Measurements from ENCODE around the gene SCARB1.

The SCARB1 gene

DNA sequence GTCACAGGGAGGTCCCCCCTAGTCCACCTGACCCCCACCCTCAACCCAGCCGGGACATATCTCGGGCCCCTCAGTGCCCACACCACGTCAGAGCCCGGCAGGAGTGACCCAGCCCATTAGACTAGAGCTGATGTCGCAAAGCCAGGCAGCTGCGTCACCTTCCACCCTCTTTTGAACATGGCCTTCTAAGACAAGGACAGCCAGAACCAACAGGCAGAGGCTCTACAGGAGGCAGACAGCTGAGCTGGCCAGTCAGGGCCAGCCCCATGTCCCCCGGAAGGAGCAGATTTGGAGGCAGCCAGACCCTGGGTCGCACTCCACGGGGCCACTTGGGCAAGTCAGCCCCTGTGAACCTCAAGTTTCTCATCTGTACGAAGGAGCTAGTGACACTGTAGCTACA, 44.1 kb downstream of the SCARB1 start:
- ATAC-seq = no peak

DNA sequence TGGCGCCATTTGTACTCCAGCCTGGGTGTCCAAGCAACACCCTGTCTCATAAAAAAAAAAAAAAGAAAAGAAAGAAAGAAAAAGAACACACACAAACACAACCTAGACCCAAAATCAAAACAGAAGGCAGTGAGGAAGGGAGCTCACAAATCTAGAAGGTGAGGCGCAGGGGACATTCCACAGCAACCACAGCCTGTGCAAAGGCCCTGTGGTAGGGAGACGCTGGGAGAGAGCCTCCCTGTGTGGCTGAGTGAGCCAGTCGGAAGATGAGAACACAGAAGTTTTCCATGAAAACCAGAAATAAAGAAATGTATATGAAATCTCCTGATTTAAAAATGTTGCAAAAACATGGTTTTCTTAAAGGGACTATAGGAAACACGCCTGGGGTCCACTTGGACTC, 44.6 kb downstream of the SCARB1 start:
- ATAC-seq = no peak

DNA sequence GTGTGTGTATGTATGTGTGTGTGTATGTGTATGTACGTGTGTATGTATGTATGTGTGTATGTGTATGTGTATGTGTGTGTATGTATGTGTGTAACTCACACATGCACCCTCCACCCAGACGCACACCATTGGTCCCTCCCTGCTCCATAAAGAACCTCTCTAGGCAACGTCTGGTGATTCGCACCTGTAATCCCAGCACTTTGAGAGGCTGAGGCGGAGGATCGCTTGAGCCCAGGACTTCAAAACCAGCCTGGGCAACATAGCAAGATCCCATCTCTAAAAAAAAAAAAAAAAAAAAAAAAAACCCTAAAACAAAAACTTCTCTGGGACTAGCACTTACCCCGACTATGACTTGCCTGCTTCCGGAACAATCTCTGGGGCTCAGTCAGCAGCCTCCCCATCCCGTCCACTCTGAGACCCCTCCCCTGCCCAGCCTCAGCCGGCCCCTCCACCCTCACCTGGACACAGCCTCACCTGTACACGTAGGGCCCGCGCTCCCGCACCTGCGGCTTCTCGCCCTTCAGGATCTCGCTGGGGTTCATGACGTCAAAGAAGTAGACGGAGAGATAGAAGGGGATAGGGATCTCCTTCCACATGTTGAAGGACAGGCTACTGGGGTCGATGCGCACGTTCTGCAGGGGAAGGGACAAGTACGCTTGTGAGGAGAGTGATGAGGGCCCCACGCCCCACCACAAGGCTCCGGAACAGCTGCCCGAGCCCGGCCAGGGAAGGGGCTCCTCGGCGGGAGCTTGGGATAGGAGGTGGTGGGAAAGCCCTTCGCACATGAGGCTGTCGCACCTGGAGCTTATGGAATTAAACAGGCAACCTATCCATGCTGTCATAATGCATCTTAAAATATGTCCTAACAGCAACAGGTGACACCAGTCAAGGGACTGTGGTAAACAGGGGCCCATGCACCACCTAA, 46.3 kb downstream of the SCARB1 start:
- ATAC-seq = no peak

DNA sequence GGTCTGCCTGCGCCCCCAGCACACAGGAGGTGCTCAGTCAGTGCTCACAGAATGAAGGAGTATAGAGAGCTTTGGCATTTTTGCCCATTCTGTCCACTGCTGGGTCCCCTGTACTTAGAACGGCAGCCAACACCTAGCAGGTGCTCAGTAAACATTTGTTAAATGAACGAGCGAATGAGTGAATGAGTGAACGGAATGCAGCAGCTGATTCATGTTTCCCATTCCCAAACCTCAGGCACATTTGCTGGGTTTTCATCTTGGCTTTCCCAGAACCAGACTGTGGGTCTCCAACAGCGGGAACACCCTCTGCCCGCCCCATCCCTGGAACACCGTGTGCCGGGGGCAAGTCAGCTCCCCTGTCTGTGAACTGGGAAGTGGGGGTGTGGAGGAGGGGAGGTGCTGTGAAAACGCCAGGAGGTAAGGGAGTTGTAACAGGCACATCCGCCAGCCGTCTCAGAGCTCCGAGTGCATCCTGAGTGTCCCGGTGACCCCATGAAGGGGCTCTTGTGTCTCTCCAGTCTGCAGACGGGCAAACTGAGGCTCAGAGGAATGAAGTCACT, 47.3 kb downstream of the SCARB1 start:
- no peak for ATAC-seq

DNA sequence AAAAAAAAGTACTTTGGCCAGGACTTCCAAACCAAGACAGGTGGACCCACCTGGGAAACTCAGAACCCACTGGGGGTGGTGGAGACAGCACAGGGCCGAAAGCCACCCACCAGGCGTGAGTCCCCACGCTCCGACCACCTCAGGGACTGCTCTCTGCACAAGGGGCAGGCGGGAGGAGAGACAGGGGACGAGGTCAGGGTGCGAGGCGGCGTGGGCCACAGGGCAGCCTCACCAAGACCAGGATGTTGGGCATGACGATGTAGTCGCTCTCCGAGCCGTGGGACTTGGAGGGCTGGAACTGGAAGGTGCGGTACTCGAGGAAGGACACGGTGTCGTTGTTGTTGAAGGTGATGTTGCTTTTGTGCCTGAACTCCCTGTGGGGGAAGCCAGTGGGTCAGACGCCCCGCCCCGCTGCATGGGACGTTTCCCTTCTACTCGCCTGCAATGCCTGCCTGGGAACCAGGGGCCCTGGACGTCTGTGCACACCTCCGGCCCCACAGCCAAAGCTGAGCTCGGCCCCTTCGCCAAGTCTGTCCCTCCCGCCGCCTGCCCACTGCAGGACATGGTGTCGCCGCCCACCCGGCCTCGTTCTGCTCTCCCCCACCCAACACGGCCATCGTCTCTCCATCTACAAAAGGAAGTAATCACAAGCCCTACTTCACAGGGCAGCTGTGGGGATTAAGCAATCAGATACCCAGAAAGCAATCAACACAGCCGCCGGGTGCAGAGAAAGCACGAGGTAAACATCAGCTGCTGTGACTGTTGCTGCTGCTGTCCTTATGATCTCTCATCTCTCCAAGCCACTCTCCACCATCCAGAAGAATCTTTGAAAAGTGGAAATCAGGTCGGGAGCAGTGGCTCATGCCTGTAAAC, 48.7 kb downstream of the SCARB1 start:
- no peak for ATAC-seq

DNA sequence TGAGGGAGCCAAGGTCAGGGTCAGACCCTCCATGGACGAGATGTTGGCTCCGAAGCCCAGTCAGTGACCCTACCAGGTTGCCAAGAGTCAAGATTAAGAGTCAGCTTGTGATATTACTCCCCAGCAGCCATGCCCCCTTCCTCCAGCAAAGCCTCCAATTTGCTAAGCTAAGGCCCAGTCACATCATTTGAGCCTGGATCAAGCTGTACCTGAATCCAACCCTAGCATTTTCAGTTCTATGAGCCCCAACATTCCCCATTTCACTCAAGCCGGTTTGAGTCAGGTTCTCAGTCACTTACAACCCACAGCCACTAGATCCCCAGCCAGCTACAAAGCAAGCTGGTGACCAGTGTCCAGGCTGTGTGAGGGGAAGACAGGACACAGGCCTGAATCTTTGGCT, 49.9 kb downstream of the SCARB1 start:
- no peak for ATAC-seq

DNA sequence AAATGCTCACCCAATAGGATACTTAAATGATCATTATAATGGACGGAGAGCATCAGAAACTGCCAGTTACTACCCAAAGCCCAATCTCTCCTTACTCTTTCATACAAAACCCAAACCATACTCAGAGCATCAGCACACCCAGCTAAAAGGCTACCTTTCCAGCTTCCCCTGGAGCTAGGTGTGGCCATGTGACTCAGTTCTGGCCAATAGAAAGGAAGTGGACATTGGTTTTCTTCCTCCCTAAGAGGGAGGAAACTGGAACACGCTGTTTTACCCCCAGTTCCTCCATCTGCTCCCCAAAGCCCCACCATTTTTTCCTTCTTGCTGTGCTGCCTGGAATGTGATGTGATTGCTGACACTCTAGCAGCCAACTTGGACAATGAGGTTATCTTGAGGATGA, 50.7 kb downstream of the SCARB1 start:
- no peak for ATAC-seq

DNA sequence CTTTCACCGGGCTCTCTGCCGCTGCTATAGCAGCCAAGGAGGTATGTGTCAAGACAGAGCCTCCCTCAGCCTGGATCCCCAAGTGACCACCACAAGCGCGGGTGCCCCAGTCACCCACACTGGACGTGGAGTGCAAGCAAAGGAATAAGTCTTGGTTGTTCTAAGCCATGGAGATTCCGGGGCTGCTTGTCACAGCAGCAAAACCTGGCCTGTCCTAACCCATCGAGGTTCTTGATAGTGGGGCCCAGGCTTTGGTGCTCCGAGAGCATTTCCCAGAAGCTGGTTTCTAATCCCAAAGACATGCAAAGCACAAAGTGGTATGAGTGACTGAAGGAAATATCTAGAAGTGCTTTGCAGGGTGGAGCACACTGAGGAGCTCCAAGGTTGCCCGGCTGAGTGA, 51.3 kb downstream of the SCARB1 start:
- no peak for ATAC-seq

DNA sequence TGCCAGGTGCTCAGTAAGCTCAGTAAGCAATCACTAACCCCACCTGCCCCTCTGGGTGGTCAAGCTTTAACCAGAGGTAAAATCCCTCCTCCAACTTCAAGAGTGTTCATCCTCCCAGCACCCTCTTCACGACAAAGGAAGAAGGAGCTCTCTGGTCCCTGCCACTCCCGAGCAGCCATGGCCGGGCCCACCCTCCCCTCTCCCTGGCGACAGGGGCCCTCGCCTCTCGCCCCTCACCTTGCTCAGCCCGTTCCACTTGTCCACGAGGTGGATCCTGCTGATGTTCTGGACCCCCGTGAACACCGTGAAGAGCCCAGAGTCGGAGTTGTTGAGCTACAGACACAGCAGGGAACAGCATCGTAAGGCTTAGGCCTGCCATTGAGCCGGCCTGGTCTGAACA, 52.0 kb downstream of the SCARB1 start:
- no peak for ATAC-seq

DNA sequence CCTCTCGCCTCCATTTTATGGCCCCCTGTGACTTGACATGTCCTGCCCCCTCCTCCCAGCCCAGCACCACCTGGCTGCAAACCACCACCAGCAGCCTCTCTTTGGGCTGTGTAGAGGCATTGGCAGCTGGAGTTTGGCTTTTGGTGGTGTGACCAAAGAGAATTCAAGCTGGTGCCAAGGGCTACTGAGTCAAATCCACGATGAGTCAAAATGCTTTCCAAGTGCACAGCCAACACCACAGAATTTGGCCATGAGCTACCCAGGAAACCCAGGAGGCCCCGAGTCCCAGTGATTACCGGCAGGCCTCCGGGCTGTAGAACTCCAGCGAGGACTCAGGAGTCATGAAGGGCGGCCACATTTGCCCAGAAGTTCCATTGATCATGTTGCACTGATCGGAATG, 53.8 kb downstream of the SCARB1 start:
- no peak for ATAC-seq

DNA sequence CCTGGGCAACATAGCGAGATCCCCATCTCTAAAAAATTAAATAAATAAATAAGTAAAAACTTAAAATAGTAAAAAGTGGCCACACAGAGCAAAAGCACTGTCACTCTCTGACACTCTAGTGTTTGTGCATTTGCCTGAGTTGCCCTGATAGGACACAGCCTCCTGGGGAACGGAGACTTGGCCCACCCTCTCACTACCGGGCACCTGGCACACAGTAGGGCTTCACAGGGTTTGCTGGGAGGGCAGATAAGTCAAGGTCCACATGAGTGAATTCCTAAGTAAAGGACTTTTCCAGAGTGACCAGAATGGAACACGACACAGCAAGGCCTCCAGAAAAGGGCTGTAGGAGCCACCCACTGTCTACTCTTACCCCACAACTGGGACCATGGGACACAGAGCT, 54.3 kb downstream of the SCARB1 start:
- no peak for ATAC-seq

DNA sequence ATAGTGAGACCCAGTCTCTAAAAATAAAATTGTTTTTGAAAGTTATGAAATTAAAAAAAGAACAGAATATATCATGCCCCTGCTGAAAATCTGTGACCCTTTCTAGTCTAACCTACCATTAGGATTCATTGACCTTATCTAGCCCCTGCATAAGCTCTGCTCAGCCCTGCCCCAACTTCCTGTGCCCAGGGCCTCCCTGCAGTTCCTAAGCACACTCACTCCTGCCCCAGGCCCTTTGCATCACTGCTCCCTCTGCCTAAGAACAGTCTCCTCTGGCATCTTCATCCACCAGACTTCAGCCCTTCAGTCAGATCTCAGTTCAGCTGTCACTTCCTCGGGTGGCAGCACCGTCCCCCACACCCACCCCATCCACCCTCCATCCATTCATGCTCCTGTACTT, 55.4 kb downstream of the SCARB1 start:
- no peak for ATAC-seq

DNA sequence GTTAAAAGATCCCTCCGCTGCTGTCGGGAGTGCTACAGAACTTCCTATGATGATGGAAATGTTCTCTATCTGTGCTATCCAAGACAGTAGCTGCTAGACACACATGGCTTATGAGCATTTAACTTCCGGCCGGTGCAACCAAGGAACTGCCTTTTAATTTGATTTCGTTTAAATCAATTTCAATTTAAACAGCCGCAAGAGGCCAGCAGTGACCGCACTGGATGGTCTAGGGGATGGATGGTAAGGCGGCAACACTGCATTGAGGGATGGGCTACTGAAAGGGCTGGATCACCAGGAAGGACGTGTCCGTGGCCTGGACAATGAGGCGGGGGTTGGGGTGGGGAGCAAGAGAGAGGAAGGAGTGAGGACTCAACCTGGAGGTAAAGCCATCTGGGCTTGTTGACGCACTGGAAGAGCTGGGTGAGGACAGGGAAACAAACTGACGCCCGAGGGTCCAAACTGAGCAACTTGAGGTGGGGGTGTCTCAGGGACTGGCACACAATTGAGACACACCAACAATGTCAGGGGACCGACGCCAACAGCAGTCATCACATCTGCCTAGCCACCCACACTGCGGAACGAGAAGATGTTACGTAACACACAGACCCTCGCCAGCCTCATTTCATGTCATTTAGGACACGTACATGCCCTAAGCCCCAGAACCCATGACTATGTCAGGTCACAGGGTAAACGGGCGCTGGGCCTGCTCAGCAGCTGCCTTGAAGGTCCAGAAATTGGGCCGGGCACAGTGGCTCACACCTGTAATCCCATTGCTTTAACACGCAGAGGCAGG, 57.6 kb downstream of the SCARB1 start:
- ATAC-seq = no peak

DNA sequence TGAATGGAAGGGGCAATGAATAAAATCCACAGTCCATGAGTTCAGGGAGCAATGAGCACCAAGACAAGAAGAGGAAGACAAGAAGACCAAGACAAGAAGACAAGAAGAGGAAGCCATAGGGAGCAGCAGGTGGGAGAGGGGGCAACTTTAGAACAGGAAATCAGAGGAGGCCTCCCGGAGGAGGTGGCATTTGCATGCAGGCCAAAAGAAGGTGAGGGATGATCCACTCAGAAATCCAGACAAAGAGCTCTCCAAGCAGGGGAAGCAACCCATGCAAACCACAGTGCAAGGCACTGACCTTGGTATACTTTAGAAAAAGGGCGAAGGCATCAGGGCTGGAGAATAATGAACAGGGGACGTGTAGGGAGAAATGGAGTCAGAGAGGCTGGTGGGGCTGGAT, 58.6 kb downstream of the SCARB1 start:
- no peak for ATAC-seq

DNA sequence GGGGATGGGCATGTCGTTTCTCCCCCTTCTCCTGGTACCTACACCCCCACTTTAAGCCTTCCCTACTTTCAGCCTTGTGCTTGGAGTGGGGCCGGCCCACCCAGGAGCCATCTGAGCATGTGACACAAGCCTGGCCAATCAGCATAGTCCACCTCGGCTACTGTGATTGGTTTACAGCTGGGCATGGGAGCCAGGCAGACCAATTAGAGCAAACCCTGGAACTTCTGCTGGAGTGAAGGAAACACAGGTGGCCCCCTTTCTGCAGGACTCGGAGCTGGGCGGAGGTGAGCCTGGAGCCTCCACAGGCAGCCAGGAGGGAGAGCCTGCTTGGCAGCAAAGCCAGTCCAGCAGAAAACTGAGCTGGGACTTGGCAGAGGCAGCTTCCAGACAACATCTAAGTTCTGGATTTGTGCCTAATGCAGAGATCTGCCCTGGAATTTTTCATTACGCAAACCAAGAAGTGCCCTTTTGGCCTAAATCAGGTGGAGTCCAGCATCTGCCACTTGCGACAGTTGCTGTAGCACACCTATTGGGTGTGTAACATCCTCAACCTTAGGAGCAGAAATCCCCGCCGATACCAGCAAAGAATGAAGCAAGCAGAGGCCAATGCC, 59.5 kb downstream of the SCARB1 start:
- ATAC-seq = no peak

DNA sequence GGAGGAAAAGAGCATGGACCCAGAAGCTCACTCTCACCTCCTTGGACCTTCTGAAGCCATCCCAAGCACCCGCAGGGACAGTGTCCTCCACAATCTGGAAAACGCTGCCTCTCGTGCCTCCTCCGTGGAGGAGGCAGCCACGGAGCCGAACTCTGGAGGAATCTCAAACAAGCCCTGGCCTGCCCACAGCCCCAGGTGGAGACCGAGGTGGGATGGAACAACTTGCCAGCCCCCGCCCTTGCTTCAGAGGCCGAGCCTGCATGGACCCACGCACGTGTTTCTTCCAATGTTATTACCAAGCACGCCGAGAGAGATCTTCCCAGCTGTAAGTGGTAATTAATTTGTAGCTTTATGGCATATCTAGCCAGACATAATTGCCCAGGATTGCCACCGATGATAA, 61.3 kb downstream of the SCARB1 start:
- no peak for ATAC-seq

DNA sequence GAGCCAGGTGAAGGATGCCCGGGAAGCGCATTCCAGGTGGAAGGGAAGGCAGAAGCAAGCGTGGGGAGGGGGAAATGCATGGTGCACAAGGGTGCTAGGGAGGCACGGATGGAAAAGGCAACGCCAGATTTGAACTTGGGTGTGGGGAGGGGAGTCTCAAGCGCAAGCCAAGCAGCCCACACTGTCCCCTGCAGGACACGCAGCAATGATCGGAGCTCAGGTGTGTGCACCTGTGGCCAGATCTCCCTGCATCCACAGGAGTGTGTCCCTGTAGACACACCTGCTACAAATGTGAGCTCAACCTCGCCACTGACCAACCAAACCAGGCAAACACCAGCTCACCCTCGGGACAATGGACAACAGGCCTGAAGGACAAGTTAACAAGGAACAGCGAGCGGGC, 63.2 kb downstream of the SCARB1 start:
- no peak for ATAC-seq

DNA sequence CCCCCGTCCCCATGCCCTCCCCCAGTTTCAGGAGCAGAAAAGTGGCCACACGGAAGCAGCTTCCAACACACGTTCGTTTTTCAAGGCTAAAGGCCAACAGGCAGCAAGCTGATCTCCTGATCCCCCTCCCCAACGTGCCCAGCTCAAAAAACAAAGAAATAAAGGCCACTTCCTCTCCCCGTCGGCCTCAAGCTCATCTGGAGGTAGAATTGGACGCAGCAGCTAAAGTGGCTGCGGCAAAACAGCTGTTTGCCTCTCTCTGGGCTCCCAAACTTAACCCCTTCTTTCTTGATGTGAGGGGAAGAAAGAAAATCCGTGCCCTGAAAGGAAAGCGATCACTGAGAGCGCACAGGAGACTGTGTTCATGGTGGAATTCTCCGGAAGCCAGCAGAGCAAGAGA, 66.3 kb downstream of the SCARB1 start:
- ATAC-seq = no peak

DNA sequence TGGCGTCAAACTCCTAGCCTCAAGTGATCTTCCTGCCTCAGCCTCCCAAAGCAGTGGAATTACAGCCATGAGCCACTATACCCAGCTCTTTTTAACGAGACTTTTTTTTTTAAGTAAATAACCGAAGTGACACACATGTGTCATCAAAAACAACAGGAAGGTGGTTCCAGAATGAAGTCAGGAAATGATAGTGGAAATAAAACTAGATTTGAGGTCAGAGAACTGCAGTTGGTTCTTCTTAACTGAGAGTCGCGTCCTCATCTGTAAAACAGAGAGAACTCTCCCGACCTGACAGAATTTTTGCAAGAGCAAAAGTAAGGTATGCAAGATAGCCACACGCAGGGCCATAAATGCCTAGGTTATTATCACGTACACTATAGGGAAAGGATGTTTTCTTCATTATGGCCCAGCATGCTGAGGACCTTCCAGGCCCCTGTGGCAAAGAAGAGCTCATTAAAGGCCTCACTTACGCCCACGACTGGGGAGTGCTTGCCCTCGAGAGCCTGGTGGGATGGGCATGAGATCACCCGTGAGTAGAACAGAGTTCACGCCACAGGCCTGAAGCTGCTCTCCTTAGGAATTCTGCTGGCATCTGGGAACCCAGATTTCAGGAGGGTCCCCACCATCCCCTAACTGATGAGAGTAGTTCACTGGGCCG, 67.2 kb downstream of the SCARB1 start:
- ATAC-seq = peak in 1 of 2 donors; percentile 59

DNA sequence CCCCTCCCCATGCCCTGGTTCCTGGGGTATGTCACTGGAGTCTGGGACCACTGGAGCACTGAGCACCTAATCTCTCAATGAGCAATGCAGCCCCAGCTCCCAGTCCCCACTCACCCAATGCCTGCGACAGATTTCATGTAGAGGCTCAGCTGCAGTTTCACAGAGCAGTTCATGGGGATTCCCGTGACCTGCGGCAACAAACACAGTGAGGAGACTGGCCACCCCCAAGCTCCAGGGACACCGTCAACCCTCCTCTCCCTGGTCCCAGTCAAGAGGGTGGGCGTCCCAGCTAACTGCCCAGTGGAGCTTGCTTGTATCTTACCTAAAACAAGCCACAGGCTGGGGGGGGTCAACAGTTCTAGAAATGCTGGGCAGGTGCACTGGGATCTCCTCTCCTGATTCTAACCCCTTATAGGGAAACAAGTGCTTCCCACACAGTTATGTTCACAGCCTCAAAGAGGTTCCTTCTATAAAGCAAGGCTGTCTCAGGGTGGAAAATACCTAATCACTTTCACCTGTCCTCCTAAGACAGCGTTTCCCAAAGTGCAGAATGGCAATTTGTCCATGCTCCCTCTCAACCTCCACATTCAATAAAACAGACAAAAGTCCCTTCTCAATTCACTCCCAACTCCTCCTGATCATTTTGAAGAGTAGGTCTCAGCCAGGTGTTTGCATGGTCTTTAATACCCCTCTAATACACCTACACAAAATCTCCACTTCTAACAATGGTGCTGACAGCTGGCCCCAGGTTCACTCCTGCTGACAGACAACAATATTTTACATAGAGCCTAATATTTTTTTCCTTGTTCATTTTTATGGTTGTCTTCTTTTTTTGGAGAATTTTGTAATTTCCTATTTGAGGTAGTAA, 68.3 kb downstream of the SCARB1 start:
- peak in 1 of 2 donors; percentile 13 for ATAC-seq

DNA sequence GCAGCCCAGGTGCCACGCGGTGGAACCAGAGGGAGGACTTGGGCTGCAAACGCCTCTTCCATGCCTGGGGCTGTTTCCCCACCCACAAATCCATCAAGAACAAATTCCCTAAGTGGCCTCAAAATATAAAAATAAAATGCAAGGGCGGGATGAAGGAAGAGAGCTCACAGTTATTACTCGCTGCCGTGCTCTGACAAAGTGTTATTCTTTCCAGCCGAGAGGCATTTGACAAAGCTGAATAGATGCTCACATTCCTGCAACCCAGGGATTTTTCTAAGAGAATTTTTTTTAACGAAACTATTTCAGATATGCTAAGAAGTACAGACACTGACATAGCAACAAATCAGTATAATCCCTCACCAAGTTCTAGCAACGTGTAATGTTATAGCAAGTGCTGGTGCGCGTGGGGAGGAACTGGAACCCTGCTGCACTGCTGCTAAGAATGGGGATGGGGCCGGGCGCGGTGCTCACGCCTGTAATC, 70.7 kb downstream of the SCARB1 start:
- no peak for ATAC-seq
